ENCODE results near the gene TWSG1.

TWSG1 gene

GRCh38 chr18:9404565-9405060 is 70.0 kb downstream of the TWSG1 start:
- Histone ChIP-seq H3K27me3 (ENCODE audit: control insufficient read depth, insufficient read depth, low read length, poor library complexity, severe bottlenecking) (no peaks in the 10 kb centered on the region), H3K4me1 (ENCODE audit: control insufficient read depth, insufficient read depth, low read length) (no peaks in the 10 kb centered on the region), H3K36me3 (ENCODE audit: control insufficient read depth, insufficient read depth, low read length) (no peaks in the 10 kb centered on the region), H3K27ac (ENCODE audit: insufficient read depth, low read depth, low read length, poor library complexity, severe bottlenecking) (no peak overlapping the region), H3K9me3 (ENCODE audit: control insufficient read depth, low read length) (no peaks in the 10 kb centered on the region), H3K4me3 (ENCODE audit: insufficient read depth, low read depth, low read length) (no peak overlapping the region)
- whole genome bisulfite sequencing, 2 experiments = 95% methylated on average over 19 of the region's 19 CpGs

- WGBS, 2 experiments = 89 to 90% methylated on average over 7 of the region's 7 CpGs
- Histone ChIP-seq H3K27ac (ENCODE audit: insufficient read depth, low read depth, low read length, poor library complexity, severe bottlenecking) (no peak overlapping the region), H3K9me3 (ENCODE audit: control insufficient read depth, low read length) (no peaks in the 10 kb centered on the region), H3K4me1 (ENCODE audit: control insufficient read depth, insufficient read depth, low read length) (no peaks in the 10 kb centered on the region), H3K36me3 (ENCODE audit: control insufficient read depth, insufficient read depth, low read length) (no peaks in the 10 kb centered on the region), H3K4me3 (ENCODE audit: insufficient read depth, low read depth, low read length) (no peak overlapping the region), H3K27me3 (ENCODE audit: control insufficient read depth, insufficient read depth, low read length, poor library complexity, severe bottlenecking) (no peaks in the 10 kb centered on the region)
Observed at GRCh38 chr18:9405130-9405529, 70.6 kb downstream of the TWSG1 start.

- Histone ChIP-seq H3K36me3 (ENCODE audit: control insufficient read depth, insufficient read depth, low read length) (no peaks in the 10 kb centered on the region), H3K4me1 (ENCODE audit: control insufficient read depth, insufficient read depth, low read length) (no peaks in the 10 kb centered on the region), H3K27ac (ENCODE audit: insufficient read depth, low read depth, low read length, poor library complexity, severe bottlenecking) (no peak overlapping the region), H3K27me3 (ENCODE audit: control insufficient read depth, insufficient read depth, low read length, poor library complexity, severe bottlenecking) (no peaks in the 10 kb centered on the region), H3K9me3 (ENCODE audit: control insufficient read depth, low read length) (no peaks in the 10 kb centered on the region), H3K4me3 (ENCODE audit: insufficient read depth, low read depth, low read length) (no peak overlapping the region)
- 92 to 98% methylated on average over 6 of the region's 6 CpGs for WGBS, 2 experiments
Observed at GRCh38 chr18:9405977-9406376, 71.4 kb downstream of the TWSG1 start.

GRCh38 chr18:9410515-9410914 is 75.9 kb downstream of the TWSG1 start:
- WGBS, 2 experiments = 71 to 88% methylated on average over 1 of the region's 1 CpG
- H3K4me1 ChIP-seq (ENCODE audit: control insufficient read depth, insufficient read depth, low read length) = no peaks in the 10 kb centered on the region
- H3K27me3 ChIP-seq (ENCODE audit: control insufficient read depth, insufficient read depth, low read length, poor library complexity, severe bottlenecking) = no peaks in the 10 kb centered on the region
- H3K9me3 ChIP-seq (ENCODE audit: control insufficient read depth, low read length) = no peaks in the 10 kb centered on the region
- H3K4me3 ChIP-seq (ENCODE audit: insufficient read depth, low read depth, low read length) = no peak overlapping the region
- no peak overlapping the region for H3K27ac ChIP-seq (ENCODE audit: insufficient read depth, low read depth, low read length, poor library complexity, severe bottlenecking)
- H3K36me3 ChIP-seq (ENCODE audit: control insufficient read depth, insufficient read depth, low read length) = no peaks in the 10 kb centered on the region

- Histone ChIP-seq H3K9me3 (ENCODE audit: control insufficient read depth, low read length) (no peaks in the 10 kb centered on the region), H3K4me3 (ENCODE audit: insufficient read depth, low read depth, low read length) (no peak overlapping the region), H3K27ac (ENCODE audit: insufficient read depth, low read depth, low read length, poor library complexity, severe bottlenecking) (no peak overlapping the region), H3K27me3 (ENCODE audit: control insufficient read depth, insufficient read depth, low read length, poor library complexity, severe bottlenecking) (no peaks in the 10 kb centered on the region), H3K36me3 (ENCODE audit: control insufficient read depth, insufficient read depth, low read length) (no peaks in the 10 kb centered on the region), H3K4me1 (ENCODE audit: control insufficient read depth, insufficient read depth, low read length) (peaks cover 7% of the 10 kb centered on the region)
- 87 to 94% methylated on average over 1 of the region's 1 CpG for WGBS, 2 experiments
Observed at GRCh38 chr18:9413576-9413975, 79.0 kb downstream of the TWSG1 start.

- peaks cover 7% of the 10 kb centered on the region for H3K4me1 ChIP-seq (ENCODE audit: control insufficient read depth, insufficient read depth, low read length)
- no peaks in the 10 kb centered on the region for H3K36me3 ChIP-seq (ENCODE audit: control insufficient read depth, insufficient read depth, low read length)
- H3K9me3 ChIP-seq (ENCODE audit: control insufficient read depth, low read length) = no peaks in the 10 kb centered on the region
- H3K27ac ChIP-seq (ENCODE audit: insufficient read depth, low read depth, low read length, poor library complexity, severe bottlenecking) = peak overlapping the region; percentile 32
- H3K4me3 ChIP-seq (ENCODE audit: insufficient read depth, low read depth, low read length) = no peak overlapping the region
- no peaks in the 10 kb centered on the region for H3K27me3 ChIP-seq (ENCODE audit: control insufficient read depth, insufficient read depth, low read length, poor library complexity, severe bottlenecking)
- 82 to 84% methylated on average over 6 of the region's 6 CpGs for WGBS, 2 experiments
Observed at GRCh38 chr18:9416563-9417072, 82.0 kb downstream of the TWSG1 start.

- Histone ChIP-seq H3K4me1 (ENCODE audit: control insufficient read depth, insufficient read depth, low read length) (peaks cover 7% of the 10 kb centered on the region), H3K4me3 (ENCODE audit: insufficient read depth, low read depth, low read length) (no peak overlapping the region), H3K27ac (ENCODE audit: insufficient read depth, low read depth, low read length, poor library complexity, severe bottlenecking) (peak overlapping the region; percentile 32), H3K9me3 (ENCODE audit: control insufficient read depth, low read length) (no peaks in the 10 kb centered on the region), H3K36me3 (ENCODE audit: control insufficient read depth, insufficient read depth, low read length) (no peaks in the 10 kb centered on the region), H3K27me3 (ENCODE audit: control insufficient read depth, insufficient read depth, low read length, poor library complexity, severe bottlenecking) (no peaks in the 10 kb centered on the region)
- 71% methylated on average over 18 of the region's 18 CpGs for whole genome bisulfite sequencing, 2 experiments
Observed at GRCh38 chr18:9417073-9417851, 82.7 kb downstream of the TWSG1 start.

- 92 to 95% methylated on average over 6 of the region's 6 CpGs for WGBS, 2 experiments
- H3K27me3 ChIP-seq (ENCODE audit: control insufficient read depth, insufficient read depth, low read length, poor library complexity, severe bottlenecking) = no peaks in the 10 kb centered on the region
Observed at GRCh38 chr18:9418047-9418690, 83.6 kb downstream of the TWSG1 start.

GRCh38 chr18:9419956-9420631 is 85.5 kb downstream of the TWSG1 start:
- no peaks in the 10 kb centered on the region for H3K9me3 ChIP-seq (ENCODE audit: control insufficient read depth, low read length)
- WGBS, 2 experiments = 92 to 94% methylated on average over 5 of the region's 5 CpGs
- H3K27ac ChIP-seq (ENCODE audit: insufficient read depth, low read depth, low read length, poor library complexity, severe bottlenecking) = no peak overlapping the region
- H3K36me3 ChIP-seq (ENCODE audit: control insufficient read depth, insufficient read depth, low read length) = no peaks in the 10 kb centered on the region
- H3K4me3 ChIP-seq (ENCODE audit: insufficient read depth, low read depth, low read length) = no peak overlapping the region
- no peaks in the 10 kb centered on the region for H3K27me3 ChIP-seq (ENCODE audit: control insufficient read depth, insufficient read depth, low read length, poor library complexity, severe bottlenecking)
- H3K4me1 ChIP-seq (ENCODE audit: control insufficient read depth, insufficient read depth, low read length) = peaks cover 7% of the 10 kb centered on the region

More at GRCh38 chr18:9418047-9418690, 83.6 kb downstream of the TWSG1 start:
- Histone ChIP-seq H3K9me3 (ENCODE audit: control insufficient read depth, low read length) (no peaks in the 10 kb centered on the region), H3K4me1 (ENCODE audit: control insufficient read depth, insufficient read depth, low read length) (peaks cover 7% of the 10 kb centered on the region), H3K36me3 (ENCODE audit: control insufficient read depth, insufficient read depth, low read length) (no peaks in the 10 kb centered on the region), H3K27ac (ENCODE audit: insufficient read depth, low read depth, low read length, poor library complexity, severe bottlenecking) (no peak overlapping the region), H3K4me3 (ENCODE audit: insufficient read depth, low read depth, low read length) (no peak overlapping the region)

All from ectodermal cell (in vitro differentiated cells).